DMS 273 (cell line): ENCODE measurements around the gene NEDD4L.
A peak's percentile ranks its signal among the peaks of the same experiment; 100 is the strongest.

Experiments used
- DNase-seq: peaks from one replicate; lab custom pipeline; 2025; ENCODE audit not compliant: unreplicated experiment; lab: John Stamatoyannopoulos, UW

The NEDD4L gene

DNA sequence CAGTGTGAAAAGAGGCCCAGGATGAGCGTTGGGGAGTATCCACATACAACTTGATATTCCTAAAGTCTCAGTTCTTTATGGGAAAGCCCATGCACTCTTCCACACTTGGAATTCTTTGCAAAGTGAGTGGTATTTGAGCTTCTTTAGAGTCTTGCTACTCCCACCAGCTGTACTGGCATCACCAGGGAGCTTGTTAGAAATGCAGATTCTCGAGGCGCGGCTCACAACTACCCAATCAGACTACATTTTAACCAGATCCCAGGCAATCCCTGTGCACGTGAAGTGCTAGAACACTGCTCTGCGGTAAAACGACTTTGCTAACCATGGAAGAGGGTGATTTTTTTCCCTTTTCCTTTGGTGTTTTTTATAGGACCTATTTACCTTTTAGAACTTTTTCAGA lies 184.7 kb downstream of the NEDD4L start:
- DNase-seq: no peak

- peak; percentile 66 for DNase-seq
These were observed 185.1 kb downstream of the NEDD4L start for GRCh38 chr18:58229162-58229561.

GRCh38 chr18:58230438-58231179 lies 186.6 kb downstream of the NEDD4L start:
- DNase-seq: no peak

- peak; percentile 37 for DNase-seq
These were observed 187.9 kb downstream of the NEDD4L start for GRCh38 chr18:58231930-58232329.

- DNase-seq: no peak
These were observed 188.6 kb downstream of the NEDD4L start for GRCh38 chr18:58232668-58233067.

DNA sequence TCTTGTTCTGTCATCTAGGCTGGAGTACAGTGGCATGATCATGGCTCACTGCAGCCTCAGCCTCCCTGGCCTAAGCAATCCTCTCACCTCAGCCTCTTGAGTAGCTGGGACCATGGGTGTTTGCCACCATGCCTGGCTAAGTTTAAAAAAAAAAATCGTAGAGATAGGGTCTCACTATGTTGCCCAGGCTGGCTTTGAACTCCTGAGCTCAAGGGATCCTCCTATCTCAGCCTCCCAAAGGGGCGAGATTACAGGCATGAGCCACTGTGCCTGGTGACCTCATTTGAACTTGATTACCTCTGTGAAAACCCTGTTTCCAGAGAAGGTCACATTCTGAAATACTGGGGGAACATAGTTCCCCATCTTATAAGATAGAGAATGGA lies 190.3 kb downstream of the NEDD4L start:
- no peak for DNase-seq

- no peak for DNase-seq
These were observed 191.0 kb downstream of the NEDD4L start for GRCh38 chr18:58235001-58235436.

DNA sequence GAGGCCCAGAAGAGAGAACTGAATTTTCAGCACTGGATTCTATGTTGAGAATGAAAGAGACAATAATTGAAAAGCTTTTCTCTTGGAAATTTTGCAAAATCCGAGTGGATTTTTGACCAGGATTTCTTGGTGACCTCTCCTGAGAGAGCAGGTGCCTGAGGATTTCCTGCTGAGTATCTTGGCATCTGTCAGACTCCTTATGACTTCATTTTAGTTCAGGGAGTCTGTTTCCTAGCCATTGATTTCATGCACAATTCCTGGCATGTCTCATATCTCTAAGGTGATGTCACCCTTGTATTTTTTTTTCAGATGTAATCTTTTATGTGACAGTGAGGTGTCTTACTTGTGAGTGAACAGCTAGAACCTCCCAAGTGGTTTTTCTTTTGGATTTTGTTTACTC lies 195.9 kb downstream of the NEDD4L start:
- peak; percentile 57 for DNase-seq

DNA sequence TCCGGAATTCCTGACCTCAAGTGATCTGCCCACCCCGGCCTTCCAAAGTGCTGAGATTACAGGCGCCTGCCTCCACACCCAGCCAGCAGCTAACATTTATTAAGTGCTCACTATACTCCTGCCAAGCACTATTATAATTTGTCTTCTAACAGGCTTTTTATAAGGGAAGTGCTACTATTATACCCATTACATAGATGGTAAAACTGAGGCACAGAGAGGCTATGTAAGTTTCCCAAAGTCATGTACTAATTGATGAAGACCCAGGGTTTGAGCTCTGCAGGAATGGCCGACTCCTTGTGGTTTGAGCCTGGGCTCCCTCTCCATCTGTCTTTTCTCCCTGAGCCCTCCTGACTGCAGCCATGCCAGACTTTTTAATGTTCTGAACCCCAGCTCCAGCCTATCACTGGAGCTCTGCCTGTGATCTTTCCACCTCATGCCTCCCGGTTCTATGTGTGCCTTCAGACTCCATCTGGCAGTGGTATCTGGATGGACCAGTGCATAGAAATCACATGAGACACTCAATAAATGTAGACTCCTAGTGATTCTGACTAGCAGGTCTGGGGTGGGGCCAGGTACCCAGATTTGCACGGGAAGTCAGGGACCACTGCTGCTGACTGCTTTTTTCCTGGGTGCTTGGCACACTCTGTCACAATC lies 197.1 kb downstream of the NEDD4L start:
- DNase-seq: peak; percentile 43

DNA sequence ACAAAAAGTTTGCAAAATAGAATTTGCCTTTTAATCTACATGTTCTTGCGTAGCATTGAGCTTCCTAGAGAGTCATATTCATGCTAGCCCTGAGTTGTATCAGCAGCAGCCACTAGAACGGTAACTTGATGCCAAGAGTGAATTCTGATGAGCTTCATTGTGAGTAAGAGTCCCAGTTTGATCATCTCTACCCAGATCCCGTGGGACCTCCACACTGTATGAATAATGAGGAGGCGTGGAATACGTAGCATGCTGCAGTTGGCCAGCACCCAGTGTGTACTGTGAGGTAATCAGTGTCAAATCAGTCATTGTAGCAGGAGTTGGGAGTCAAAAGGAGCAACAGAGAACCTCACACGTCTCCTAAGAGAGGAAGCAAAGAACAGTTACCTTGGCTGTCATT lies 197.9 kb downstream of the NEDD4L start:
- peak; percentile 89 for DNase-seq

GRCh38 chr18:58242435-58242834 lies 198.4 kb downstream of the NEDD4L start:
- no peak for DNase-seq

DNA sequence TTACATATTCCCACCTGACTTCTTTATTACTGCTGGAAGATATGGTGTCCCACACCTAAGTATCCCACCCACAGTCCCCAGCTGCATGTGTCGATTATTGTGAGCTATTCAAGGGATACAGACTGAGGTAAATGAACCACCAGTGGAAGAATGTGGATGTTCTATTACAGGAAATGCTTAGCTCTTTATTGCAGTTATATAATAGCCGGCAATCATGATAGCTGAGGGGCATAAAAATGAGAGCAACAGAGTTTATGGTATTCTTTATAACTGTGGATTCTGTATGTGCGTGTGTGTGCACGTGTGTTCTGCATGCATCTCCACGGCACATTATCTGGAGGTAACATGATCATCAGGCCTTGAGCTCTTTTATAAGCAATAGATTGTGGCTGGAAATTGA lies 198.9 kb downstream of the NEDD4L start:
- DNase-seq: no peak

- no peak for DNase-seq
These were observed 199.4 kb downstream of the NEDD4L start for GRCh38 chr18:58243401-58243800.

DNA sequence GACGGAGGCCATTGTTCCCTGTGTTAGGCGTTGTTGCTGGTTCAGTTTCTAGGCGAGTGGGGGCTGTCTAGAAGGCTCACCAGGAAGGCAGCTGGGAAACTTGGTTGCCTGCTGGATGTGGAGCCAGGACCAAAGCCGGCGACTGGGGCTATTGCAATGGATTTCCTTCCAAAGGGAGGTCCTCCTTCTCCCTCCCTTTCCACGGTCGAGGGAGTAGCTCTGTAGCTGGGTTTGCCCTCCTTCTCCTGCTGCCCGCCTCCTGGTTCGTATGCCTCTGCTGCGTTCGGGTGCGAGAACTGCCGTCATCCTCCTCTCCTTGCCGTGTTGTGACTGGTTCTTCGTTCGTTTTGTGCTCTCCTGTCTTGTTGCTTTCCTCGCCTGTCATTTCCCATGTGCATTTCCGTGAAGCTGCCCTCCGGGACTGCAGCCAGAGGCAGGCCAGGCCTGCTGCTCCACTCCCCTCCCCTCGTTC lies 203.4 kb downstream of the NEDD4L start:
- no peak for DNase-seq

DNA sequence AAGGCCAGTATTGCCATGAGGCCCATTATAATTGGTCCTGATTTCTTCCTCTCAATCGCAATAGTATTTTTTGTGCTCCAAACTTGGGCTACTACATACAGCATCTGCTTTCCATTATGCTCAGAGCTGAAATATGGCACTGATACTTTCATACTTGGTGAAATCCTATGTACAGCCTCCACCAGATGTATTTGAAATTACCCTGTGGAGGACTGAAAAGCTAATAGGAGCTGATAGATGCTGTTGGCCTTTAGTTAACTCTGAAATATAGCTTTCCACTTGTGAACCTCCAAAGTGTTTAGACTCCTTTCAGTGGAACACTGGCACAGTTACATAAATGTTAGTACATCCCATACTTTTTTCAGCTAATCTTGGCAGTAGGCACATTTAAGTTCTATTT lies 205.7 kb downstream of the NEDD4L start:
- no peak for DNase-seq

- DNase-seq: no peak
These were observed 207.4 kb downstream of the NEDD4L start for GRCh38 chr18:58251416-58251815.

- DNase-seq: no peak
These were observed 208.1 kb downstream of the NEDD4L start for GRCh38 chr18:58252166-58252565.

GRCh38 chr18:58253318-58253717 lies 209.3 kb downstream of the NEDD4L start:
- DNase-seq: no peak

- DNase-seq: no peak
These were observed 209.8 kb downstream of the NEDD4L start for GRCh38 chr18:58253871-58254270.

- no peak for DNase-seq
These were observed 211.0 kb downstream of the NEDD4L start for GRCh38 chr18:58254873-58255511.

DNA sequence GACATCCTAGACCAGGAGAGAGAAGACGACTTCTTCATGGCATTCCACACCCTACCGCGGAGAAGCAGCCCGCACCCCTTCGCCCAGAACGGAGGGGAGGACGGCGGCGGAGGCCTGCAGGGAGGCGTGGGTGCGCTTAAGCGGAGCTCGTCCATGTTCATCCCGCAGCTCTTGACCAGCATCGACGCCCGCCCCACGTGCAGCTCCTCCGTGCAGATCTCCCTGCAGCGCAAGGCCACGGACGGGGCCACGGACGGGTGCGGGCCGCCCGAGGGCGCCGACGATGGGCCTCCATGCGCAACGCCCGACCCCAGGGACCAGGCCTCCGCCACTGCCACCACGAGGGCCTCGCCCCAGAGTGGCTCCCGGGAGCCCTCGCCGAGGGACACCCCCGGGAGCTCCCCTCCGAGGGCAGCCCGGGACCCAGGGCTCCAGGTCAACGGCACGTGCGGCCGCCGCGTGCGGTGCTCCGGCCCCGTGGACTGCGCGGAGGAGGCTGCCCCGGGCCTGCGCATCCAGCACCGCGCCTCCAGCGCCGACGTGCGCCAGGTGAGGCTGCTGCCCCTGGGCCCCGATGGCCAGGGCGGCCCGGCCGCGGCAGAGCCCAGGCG lies 211.8 kb downstream of the NEDD4L start:
- no peak for DNase-seq
